Upper lobe of left lung (tissue), 6 donors: ENCODE data around the gene C16orf92. TPM values are rescaled to one million over a fixed set of nuclear protein-coding genes. Genes with fewer than 3 reads are reported as not detected.
"Not testable (repeated sequence)": the region's sequence is repeated elsewhere in the genome, so short reads cannot be mapped to it uniquely, and the experiment has no call there.

Source experiments
- ATAC-seq, 2 donors: fragments of 200-7000 bp; cut with Tn5 transposase; one replicate each; pipeline ENCODE4 v1.9.1; 2022; ENCODE audit warnings: mild to moderate bottlenecking in 2 of 2, moderate library complexity in 2 of 2; ENCODE audit not compliant: low FRiP score in 2 of 2
- DNase-seq, 2 donors: peaks; one replicate each; pipeline ENCODE4 v3.0.0-alpha.2; 2019 to 2020
- H3K27ac ChIP-seq, 4 donors: fragments of 200-600 bp; sonication (generic); one replicate each; pipeline ENCODE4 v1.5.1; 2016 to 2019
- H3K27me3 ChIP-seq, 4 donors: fragments of 200-600 bp; sonication (generic); one replicate each; pipeline ENCODE4 v1.5.1; 2017 to 2019
- H3K36me3 ChIP-seq, 4 donors: fragments of 200-600 bp; sonication (generic); one replicate each; pipeline ENCODE4 v1.5.1; 2016 to 2019
- H3K4me1 ChIP-seq, 4 donors: fragments of 200-600 bp; sonication (generic); one replicate each; pipeline ENCODE4 v1.5.1; 2018 to 2019
- H3K4me3 ChIP-seq, 4 donors: fragments of 200-600 bp; sonication (generic); one replicate each; pipeline ENCODE4 v1.5.1; 2017 to 2019; ENCODE audit warnings: mild to moderate bottlenecking in 2 of 4, moderate library complexity in 1 of 4
- H3K9me3 ChIP-seq, 4 donors: fragments of 200-600 bp; sonication (generic); one replicate each; pipeline ENCODE4 v1.5.1; 2018 to 2019
- CTCF ChIP-seq, 6 experiments: fragments of 450-650 bp in 4 of 6; fragments of 200-600 bp in 2 of 6; sonication (generic) in 2 of 6; IDR thresholded peaks; one replicate each; pipeline ENCODE4 v1.5.1; 2016 to 2019; ENCODE audit warnings: antibody characterized with exemption in 6 of 6
- EP300 ChIP-seq, 4 donors: sonication (generic); formaldehyde crosslinking; IDR thresholded peaks; one replicate each; pipeline ENCODE4 v1.5.1; 2017; ENCODE audit warnings: antibody characterized with exemption in 4 of 4, control low read depth in 2 of 4
- POLR2A ChIP-seq, 4 donors: fragments of 450-650 bp; IDR thresholded peaks; one replicate each; pipeline ENCODE4 v1.5.1; 2016 to 2017; ENCODE audit warnings: antibody characterized with exemption in 4 of 4, mild to moderate bottlenecking in 2 of 4
- POLR2AphosphoS5 ChIP-seq, 2 donors: sonication (generic); formaldehyde crosslinking; IDR thresholded peaks; one replicate each; pipeline ENCODE4 v1.5.1; 2017; ENCODE audit warnings: antibody characterized with exemption in 2 of 2
- WGBS, 2 donors: methylation state at CpG; one replicate each; pipeline ENCODE4 v1.1.5; 2017 to 2018; 5-methylcytosine and 5-hydroxymethylcytosine counted together
- total RNA-seq, 6 donors: library from RNA; depleted of rRNA in 4 of 6; stranded (reverse); fragments of >200 nt in 4 of 6; gene quantifications; one replicate each; pipeline versions ENCODE4 v1.1.0 to v1.2.1, GENCODE V29; 2016 to 2021
- donor health status: DM: no; HTN: no; CAD: no; lungs with moderate emphysema.
- donor health status: DM: no; HTN: yes; CAD: no; lungs with severe emphysema.

C16orf92 gene
- total RNA-seq, 6 donors from 2014 or later = not detected

GRCh38 chr16:30032083-30032819 is 9.3 kb downstream of the C16orf92 start:
- peaks cover 3 to 16% (median 7%) of the 10 kb centered on the region in 4 donors for H3K4me1 ChIP-seq
- WGBS, 2 donors = 27% methylated on average over 12 of the region's 12 CpGs
- peaks cover 0 to 38% (median 22%) of the 10 kb centered on the region in 4 donors for H3K27me3 ChIP-seq
- ATAC-seq = peak in 1 of 2 donors; percentile 66
- no peak overlapping the region for H3K27ac ChIP-seq
- TF ChIP-seq POLR2A (IDR thresholded peaks at IDR 0.05) = no peak
- TF ChIP-seq CTCF (IDR thresholded peaks at IDR 0.05) = peak; percentile 45 to 65 (median 52)
- H3K9me3 ChIP-seq = no peaks in the 10 kb centered on the region
- no peaks in the 10 kb centered on the region for H3K36me3 ChIP-seq
- DNase-seq = peak in 1 of 2 donors; percentile 33
- no peak overlapping the region for H3K4me3 ChIP-seq

- Histone ChIP-seq H3K4me3 (no peak overlapping the region), H3K27ac (no peak overlapping the region), H3K27me3 (peaks cover 0 to 38% (median 22%) of the 10 kb centered on the region in 4 donors), H3K36me3 (no peaks in the 10 kb centered on the region), H3K4me1 (peaks cover 3 to 16% (median 7%) of the 10 kb centered on the region in 4 donors), H3K9me3 (no peaks in the 10 kb centered on the region)
- no peak for TF ChIP-seq POLR2AphosphoS5 (IDR thresholded peaks at IDR 0.05)
- no peak for TF ChIP-seq EP300 (IDR thresholded peaks at IDR 0.05)
- no peak for TF ChIP-seq CTCF (IDR thresholded peaks at IDR 0.05)
- no peak for TF ChIP-seq POLR2A (IDR thresholded peaks at IDR 0.05)
- DNase-seq (no peak), ATAC-seq (no peak)
- WGBS, 2 donors = 80 to 81% methylated on average over 7 of the region's 7 CpGs
Measured at GRCh38 chr16:30033270-30033669, 10.3 kb downstream of the C16orf92 start.

GRCh38 chr16:30040221-30040620 is 17.2 kb downstream of the C16orf92 start:
- Histone ChIP-seq H3K4me1 (no peaks in the 10 kb centered on the region), H3K4me3 (no peak overlapping the region), H3K27ac (no peak overlapping the region), H3K36me3 (no peaks in the 10 kb centered on the region), H3K27me3 (no peaks in the 10 kb centered on the region), H3K9me3 (no peaks in the 10 kb centered on the region)
- TF ChIP-seq POLR2AphosphoS5 (IDR thresholded peaks at IDR 0.05) = no peak
- no peak for TF ChIP-seq POLR2A (IDR thresholded peaks at IDR 0.05)
- TF ChIP-seq EP300 (IDR thresholded peaks at IDR 0.05) = no peak
- no peak for TF ChIP-seq CTCF (IDR thresholded peaks at IDR 0.05)
- ATAC-seq = no peak
- DNase-seq = no peak
- WGBS, 2 donors = 45 to 61% methylated on average over 5 of the region's 5 CpGs

GRCh38 chr16:30040690-30041089 is 17.7 kb downstream of the C16orf92 start:
- H3K36me3 ChIP-seq, ATAC-seq, DNase-seq, H3K27ac ChIP-seq, H3K4me1 ChIP-seq, H3K27me3 ChIP-seq, H3K9me3 ChIP-seq, H3K4me3 ChIP-seq: not testable (repeated sequence)
- WGBS, 2 donors = 77 to 83% methylated on average over 5 of the region's 5 CpGs

- Histone ChIP-seq H3K4me3 (no peak overlapping the region), H3K27me3 (no peaks in the 10 kb centered on the region), H3K4me1 (no peaks in the 10 kb centered on the region), H3K9me3 (no peaks in the 10 kb centered on the region), H3K36me3 (no peaks in the 10 kb centered on the region), H3K27ac (no peak overlapping the region)
- TF ChIP-seq EP300 (IDR thresholded peaks at IDR 0.05) (no peak), CTCF (IDR thresholded peaks at IDR 0.05) (peak in 3 of 6 experiments; percentile 24 to 36 (median 30)), POLR2A (IDR thresholded peaks at IDR 0.05) (no peak), POLR2AphosphoS5 (IDR thresholded peaks at IDR 0.05) (no peak)
- 21 to 25% methylated on average over 5 of the region's 5 CpGs for WGBS, 2 donors
- no peak for DNase-seq
- no peak for ATAC-seq
Measured at GRCh38 chr16:30041841-30042240, 18.8 kb downstream of the C16orf92 start.
